Activated naive CD8-positive, alpha-beta T cell treated with anti-CD3 and anti-CD28 coated beads for 36 hours (primary cell): Measurements from ENCODE around the gene CACNA1H. TPM values are rescaled to one million over a fixed set of nuclear protein-coding genes. Genes with fewer than 3 reads are reported as not detected.

Source experiments
- DNase-seq: peaks from one replicate; pipeline ENCODE4 v3.0.0; 2021
- H3K27ac Mint-ChIP-seq: one replicate; pipeline ENCODE4 v1.8.0; 2022; ENCODE audit warnings: mild to moderate bottlenecking, moderate library complexity, mixed read lengths
- H3K27me3 Mint-ChIP-seq: one replicate; pipeline ENCODE4 v1.8.0; 2022; ENCODE audit warnings: mild to moderate bottlenecking, mixed read lengths
- H3K36me3 Mint-ChIP-seq: one replicate; pipeline ENCODE4 v1.8.0; 2021; ENCODE audit warnings: mild to moderate bottlenecking, mixed read lengths
- H3K4me1 Mint-ChIP-seq: one replicate; pipeline ENCODE4 v1.8.0; 2021; ENCODE audit warnings: mixed read lengths
- H3K4me3 Mint-ChIP-seq: one replicate; pipeline ENCODE4 v1.8.0; 2022; ENCODE audit warnings: mild to moderate bottlenecking, moderate library complexity, mixed read lengths
- H3K9me3 Mint-ChIP-seq: one replicate; pipeline ENCODE4 v1.8.0; 2022; ENCODE audit warnings: mixed read lengths
- total RNA-seq, 2 experiments: library from RNA; stranded (reverse); gene quantifications; one replicate each; pipeline ENCODE4 v1.2.3, GENCODE V29; 2021

CACNA1H gene
- total RNA-seq: under 1 TPM; 0.32 to 0.35 TPM

DNA sequence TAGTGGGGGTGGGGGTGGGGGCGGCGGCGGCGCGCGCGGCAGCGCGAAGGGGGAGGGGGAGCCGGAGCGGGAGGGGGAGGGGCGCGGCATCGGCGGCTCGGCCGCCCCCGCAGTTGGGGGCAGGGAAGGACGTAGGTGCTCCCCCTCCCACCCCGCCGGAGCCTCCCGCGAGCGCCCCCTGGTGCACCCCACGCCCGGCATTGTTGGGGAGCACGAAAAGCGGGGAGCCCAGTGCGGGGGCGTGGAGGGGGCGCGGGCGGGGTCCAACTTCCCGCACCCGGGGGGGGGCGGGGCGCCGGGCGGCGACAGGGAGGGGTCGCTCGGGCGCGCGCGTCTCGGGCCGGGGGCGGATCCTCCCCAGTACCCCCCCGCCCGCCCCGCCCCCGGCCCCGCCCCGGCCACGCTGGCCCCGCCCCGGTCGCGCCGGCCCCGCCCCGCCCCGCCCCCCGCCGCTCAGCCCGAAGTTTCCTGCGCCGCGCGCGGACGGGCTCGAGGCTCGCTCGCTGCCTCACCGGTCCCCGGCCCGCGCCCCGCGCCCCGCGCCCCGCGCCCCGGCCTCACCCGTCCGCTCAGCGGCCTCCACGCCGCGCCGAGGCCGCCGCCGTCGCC is at the start of gene CACNA1H:
TSS of gene CACNA1H (plus strand) at position 456 of the 609 bp plus-strand sequence. CDS start 632 bp downstream, outside the sequence.
- DNase-seq: peak; percentile 56
- H3K27me3 Mint-ChIP-seq: peaks cover 19% of the 10 kb centered on the region
- no peaks in the 10 kb centered on the region for H3K36me3 Mint-ChIP-seq
- no peak within 1 kb of the TSS for H3K4me3 Mint-ChIP-seq
- H3K27ac Mint-ChIP-seq: no peak within 1 kb of the TSS
- no peaks in the 10 kb centered on the region for H3K9me3 Mint-ChIP-seq
- H3K4me1 Mint-ChIP-seq: no peaks in the 10 kb centered on the region

DNA sequence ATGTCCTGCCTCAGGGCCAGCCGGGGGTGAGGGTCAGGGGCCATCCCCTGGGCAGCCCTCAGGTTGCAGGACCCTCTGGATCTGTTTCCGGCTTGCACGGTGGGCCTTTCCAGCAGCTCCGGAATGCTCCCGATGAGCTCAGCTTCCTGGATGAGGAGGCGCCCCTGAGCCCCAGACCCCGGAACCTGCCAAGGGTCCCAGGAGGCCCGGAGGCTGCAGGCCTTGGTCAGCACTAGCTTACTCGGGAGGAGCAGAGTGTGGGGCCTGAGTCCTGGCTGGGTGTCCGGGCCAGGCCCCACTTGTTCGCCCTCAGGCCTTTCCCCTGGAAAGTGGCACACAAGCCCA is 49.3 kb upstream of the CACNA1H start:
- Mint-ChIP-seq H3K4me3 (no peak overlapping the region), H3K27me3 (peaks cover 28% of the 10 kb centered on the region), H3K27ac (no peak overlapping the region), H3K36me3 (no peaks in the 10 kb centered on the region), H3K9me3 (no peaks in the 10 kb centered on the region), H3K4me1 (no peaks in the 10 kb centered on the region)
- no peak for DNase-seq

DNA sequence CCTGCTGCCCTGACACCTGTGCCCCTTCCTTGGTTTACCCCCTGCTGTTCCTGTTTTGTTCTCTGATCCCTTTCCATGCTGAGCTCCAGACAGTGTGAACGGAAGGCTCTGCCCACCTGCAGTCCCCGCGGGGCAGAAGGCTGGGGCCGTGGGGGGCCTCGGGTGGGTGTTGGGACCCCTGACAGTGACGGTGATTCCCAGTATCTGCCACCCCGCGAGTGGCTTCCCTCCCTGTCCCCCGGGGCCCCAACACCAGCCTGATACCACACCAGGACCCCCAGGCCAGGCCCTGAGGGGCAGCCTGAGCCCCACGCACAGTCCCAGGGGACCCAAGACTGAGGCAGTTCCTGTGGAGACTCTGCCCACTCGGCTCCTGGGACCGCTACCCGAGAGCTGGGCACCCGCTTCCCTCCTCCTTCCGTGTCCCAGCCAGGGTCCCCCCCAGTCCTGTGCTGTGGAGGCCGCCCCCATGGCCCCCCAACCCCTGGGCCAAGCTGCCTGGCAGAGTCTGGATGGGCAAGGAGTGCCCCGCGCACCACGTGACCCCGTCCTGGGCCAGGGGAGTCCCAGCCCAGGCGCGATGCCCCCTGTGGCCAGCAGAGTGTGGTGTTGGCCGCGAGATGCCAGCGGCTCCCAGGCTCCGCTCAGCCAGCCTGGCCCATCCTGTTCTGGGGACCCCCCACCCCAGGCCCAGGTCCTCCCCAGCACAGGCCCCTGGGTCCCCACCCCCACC is 46.9 kb upstream of the CACNA1H start:
- DNase-seq: peak; percentile 61
- Mint-ChIP-seq H3K27ac (no peak overlapping the region), H3K4me1 (no peaks in the 10 kb centered on the region), H3K9me3 (no peaks in the 10 kb centered on the region), H3K36me3 (no peaks in the 10 kb centered on the region), H3K4me3 (no peak overlapping the region), H3K27me3 (peaks cover 28% of the 10 kb centered on the region)

DNA sequence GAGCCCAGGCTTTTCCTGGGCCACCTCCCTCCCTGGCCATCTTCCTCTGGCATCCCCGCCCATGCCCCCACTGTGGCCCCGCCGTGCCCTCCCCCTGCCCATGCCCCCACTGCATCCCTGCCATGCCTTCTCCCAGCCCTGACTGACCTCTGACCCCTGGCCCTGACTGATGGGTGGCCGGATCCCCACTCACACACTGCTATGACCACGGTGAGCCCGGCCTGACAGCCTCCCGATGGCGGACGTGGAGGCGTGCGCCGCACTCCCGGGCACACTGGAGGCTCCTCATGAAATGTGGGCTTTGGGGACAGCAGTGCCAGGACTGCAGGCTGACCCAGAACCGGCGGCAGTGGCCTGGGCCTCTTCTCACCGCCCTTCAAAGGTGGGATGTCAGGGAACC is 46.2 kb upstream of the CACNA1H start:
- H3K27ac Mint-ChIP-seq: no peak overlapping the region
- no peak for DNase-seq
- H3K4me1 Mint-ChIP-seq: no peaks in the 10 kb centered on the region
- H3K9me3 Mint-ChIP-seq: no peaks in the 10 kb centered on the region
- no peak overlapping the region for H3K4me3 Mint-ChIP-seq
- H3K36me3 Mint-ChIP-seq: no peaks in the 10 kb centered on the region
- peaks cover 28% of the 10 kb centered on the region for H3K27me3 Mint-ChIP-seq

DNA sequence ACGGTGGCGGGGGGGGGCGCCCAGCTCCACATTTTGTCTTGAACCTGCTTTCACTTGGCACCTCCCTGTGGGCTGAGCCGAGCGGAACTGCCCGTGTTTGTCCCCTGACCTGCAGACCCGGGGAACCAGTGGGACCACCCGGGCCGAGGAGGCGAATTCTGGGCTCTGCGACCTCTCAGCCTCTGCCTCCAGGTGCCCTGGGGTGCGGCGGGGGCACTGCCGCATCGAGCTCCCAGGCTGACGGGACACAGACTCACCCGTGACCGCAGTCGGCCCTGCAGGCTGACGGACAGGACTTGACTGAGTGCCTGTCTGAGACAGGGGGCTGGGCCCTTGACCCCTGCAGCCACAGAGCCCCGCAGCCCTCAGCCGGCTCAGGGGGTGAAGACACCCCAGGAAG is 45.8 kb upstream of the CACNA1H start:
- H3K4me1 Mint-ChIP-seq: no peaks in the 10 kb centered on the region
- DNase-seq: no peak
- no peaks in the 10 kb centered on the region for H3K36me3 Mint-ChIP-seq
- H3K27ac Mint-ChIP-seq: no peak overlapping the region
- no peaks in the 10 kb centered on the region for H3K9me3 Mint-ChIP-seq
- no peak overlapping the region for H3K4me3 Mint-ChIP-seq
- peaks cover 28% of the 10 kb centered on the region for H3K27me3 Mint-ChIP-seq

DNA sequence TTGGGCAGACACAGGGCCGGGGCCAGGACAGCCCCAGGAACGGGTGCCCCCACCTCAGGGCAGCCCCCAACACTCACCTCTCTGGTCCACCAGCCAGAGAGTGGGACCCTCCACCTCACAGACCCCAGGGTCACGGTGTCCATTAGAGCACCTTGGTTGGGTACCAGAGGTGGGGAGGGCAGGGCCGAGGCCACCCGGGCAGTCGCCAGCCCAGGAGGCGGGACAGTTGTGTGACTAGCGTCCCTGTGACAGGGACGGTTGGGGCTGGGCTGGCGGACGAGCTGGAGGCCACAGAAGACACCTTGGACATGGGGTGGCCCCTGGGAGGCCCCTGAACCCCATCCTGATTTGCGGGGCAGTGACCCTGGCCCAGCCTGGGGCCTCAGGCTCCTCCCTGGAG is 45.2 kb upstream of the CACNA1H start:
- Mint-ChIP-seq H3K4me3 (no peak overlapping the region), H3K4me1 (no peaks in the 10 kb centered on the region), H3K36me3 (no peaks in the 10 kb centered on the region), H3K27ac (no peak overlapping the region), H3K27me3 (peaks cover 28% of the 10 kb centered on the region), H3K9me3 (no peaks in the 10 kb centered on the region)
- DNase-seq: no peak

DNA sequence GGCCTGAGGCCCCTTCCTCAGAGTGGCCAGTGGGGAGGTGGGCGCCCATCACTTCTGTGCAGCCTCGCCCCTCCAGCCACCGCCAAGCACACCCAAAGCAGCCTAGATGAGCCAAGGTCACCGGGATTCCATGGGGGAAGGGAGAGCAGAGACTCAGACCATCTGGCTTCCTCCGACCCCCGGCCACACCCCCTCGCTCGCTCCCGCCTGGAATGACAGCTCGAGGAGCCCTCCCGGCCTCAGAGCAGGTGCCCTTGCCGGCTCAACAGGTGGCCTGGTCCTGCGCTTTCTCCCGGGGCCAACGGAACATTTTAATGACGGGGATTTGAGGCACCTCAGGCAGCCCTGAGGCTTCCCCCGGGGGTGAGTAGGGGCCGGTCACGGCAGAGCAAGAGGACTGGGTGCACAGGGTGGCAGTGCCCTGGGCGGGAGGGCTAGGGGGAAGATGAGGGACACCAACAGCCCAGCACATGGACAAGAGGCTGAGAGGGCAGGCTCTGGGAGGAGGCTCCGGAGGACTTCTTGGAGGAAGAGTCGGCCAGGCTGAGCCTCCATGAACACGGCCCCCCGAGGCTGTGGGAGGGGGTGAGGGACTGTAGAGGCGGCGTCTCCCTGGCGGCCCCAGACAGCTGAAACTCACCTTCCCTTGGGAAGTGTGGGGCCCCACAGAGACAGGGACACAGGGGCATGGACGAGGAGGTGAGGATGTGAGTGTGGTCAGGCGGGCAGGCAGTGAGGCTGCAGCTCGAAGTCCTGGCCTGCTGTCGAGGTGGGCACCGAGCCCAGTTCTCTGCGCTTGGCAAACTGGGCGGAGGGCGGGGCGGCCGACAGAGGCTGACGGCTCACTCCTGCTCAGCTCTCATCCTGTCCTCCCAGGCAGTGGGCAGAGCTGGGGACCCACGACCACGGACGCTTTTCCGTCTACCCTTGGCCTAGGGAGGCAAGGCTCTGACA is 44.3 kb upstream of the CACNA1H start:
- Mint-ChIP-seq H3K27me3 (peaks cover 27% of the 10 kb centered on the region), H3K36me3 (no peaks in the 10 kb centered on the region), H3K9me3 (no peaks in the 10 kb centered on the region), H3K4me1 (no peaks in the 10 kb centered on the region), H3K4me3 (no peak overlapping the region), H3K27ac (no peak overlapping the region)
- no peak for DNase-seq

DNA sequence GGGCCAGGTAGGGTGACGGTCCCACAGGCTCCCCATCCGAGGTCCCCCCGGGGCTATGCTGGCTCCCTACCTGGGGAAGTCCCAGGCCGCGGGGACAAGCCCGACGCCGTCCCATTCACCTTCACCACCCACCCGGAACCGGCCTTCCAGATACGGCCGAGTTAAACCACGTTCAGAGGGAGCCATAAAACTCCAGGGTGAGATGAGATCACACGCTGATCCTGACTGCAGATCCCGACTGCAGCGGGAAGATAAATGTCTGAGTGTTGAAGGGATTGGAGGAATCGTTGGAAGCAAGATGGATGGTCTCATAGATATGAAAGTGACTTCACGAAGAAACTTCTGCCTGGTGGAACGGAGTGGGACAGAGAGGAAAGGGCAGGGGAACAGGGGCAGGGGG is 43.3 kb upstream of the CACNA1H start:
- Mint-ChIP-seq H3K9me3 (no peaks in the 10 kb centered on the region), H3K4me3 (no peak overlapping the region), H3K4me1 (no peaks in the 10 kb centered on the region), H3K27ac (no peak overlapping the region), H3K27me3 (peaks cover 17% of the 10 kb centered on the region), H3K36me3 (no peaks in the 10 kb centered on the region)
- no peak for DNase-seq

DNA sequence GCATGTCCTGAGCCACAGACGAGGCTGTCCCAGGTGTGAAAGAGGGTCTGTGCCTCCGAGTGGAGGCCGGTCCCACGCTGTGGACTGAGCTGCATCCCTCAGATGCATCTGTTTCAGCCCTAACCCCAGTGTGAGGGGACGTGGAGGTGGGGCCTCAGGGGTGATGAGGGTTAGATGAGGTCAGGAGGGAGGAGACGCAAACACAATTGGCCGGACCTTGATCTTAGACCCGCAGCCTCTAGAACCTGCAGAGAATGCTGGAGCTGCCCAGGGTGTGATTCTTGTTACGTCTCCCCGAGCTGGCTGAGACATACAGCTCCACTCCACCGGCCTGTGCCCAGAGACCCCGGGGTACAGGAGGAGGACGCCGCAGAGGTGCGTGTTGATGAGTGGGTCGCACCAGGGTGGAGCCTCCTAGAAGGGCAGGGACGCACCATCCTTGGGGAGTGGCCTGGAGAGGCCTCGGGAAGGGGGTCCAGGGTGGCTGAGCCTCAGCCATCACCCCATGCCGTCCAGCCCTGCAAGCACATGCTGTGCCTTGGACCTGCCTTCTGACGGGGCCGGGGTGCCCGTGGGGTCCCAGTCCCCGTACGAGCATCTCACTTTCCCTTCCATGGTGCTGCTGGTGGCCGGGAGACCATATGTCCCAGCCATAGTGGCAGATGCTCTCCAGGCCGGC is 40.3 kb upstream of the CACNA1H start:
- no peaks in the 10 kb centered on the region for H3K4me1 Mint-ChIP-seq
- no peak for DNase-seq
- no peak overlapping the region for H3K27ac Mint-ChIP-seq

DNA sequence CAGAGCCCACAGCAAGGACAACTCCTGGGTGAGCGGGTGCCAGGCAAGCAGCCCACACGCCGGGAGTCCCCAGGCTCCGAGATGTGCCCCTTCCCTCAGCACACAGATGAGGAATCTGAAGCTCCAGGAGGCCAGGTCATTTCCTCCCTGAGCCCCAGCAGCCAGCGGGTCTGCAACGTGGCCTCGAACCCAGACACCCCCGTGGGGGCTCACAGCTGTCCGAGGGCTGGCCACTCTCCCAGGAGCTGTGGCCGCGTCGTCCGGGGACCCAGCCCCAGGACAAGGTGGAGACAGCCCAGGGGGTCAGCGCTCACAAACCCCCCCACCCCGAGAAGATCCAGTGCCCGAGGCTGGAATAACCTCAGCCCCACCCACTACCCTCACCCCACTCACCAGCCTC is 39.4 kb upstream of the CACNA1H start:
- DNase-seq: no peak
- Mint-ChIP-seq H3K27ac (no peak overlapping the region), H3K4me1 (no peaks in the 10 kb centered on the region), H3K36me3 (no peaks in the 10 kb centered on the region), H3K27me3 (no peaks in the 10 kb centered on the region), H3K4me3 (no peak overlapping the region), H3K9me3 (no peaks in the 10 kb centered on the region)

More for the DNA sequence above, 40.3 kb upstream of the CACNA1H start:
- no peak overlapping the region for H3K4me3 Mint-ChIP-seq
- no peaks in the 10 kb centered on the region for H3K36me3 Mint-ChIP-seq
- H3K27me3 Mint-ChIP-seq: no peaks in the 10 kb centered on the region
- H3K9me3 Mint-ChIP-seq: no peaks in the 10 kb centered on the region

DNA sequence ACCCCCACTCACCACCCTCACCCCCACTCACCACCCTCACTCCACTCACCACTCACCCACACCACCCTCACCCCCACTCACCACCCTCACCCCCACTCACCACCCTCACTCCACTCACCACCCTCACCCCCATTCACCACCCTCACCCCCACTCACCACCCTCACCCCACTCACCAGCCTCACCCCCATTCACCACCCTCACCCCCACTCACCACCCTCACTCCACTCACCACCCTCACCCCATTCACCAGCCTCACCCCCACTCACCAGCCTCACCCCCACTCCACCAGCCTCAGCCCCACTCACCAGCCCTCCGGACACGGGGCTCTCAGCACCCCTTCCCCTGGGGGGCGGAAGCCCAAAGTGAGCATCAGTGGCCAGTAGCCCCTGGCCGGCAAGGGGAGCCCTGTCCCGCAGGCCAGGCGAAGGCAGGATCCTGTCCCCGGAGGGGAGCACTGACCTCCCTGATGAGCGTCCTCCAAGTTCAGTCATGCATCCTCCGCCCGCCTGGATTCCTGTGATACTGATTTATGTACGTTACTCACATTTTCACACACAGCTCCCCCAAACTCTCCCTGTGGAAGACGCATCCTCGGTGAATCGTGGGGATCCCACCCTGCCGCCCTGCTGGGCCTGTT is 38.9 kb upstream of the CACNA1H start:
- DNase-seq: no peak
- no peaks in the 10 kb centered on the region for H3K4me1 Mint-ChIP-seq
- no peak overlapping the region for H3K27ac Mint-ChIP-seq
- no peaks in the 10 kb centered on the region for H3K9me3 Mint-ChIP-seq
- H3K27me3 Mint-ChIP-seq: no peaks in the 10 kb centered on the region
- H3K36me3 Mint-ChIP-seq: no peaks in the 10 kb centered on the region
- no peak overlapping the region for H3K4me3 Mint-ChIP-seq

DNA sequence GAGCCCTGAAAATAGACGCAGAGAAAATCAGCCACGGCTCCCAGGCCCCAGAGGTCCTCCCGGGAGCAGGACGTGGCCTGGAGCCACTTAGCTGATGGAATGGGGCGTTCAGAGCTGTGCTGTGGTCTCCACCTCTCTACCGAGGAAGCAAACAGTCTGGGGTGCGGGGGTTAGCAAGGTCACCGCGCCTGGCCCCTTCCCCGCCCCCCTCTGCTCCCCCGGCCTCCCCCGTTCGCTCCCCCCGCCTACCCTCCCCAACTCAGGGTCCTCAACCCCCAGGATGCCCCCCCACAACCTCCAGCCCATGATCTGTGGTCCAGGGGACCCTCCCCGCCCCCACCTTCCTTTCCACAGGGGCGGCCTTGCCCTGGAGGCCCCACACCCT is 36.2 kb upstream of the CACNA1H start:
- Mint-ChIP-seq H3K27me3 (no peaks in the 10 kb centered on the region), H3K36me3 (no peaks in the 10 kb centered on the region), H3K4me1 (no peaks in the 10 kb centered on the region), H3K27ac (no peak overlapping the region), H3K9me3 (no peaks in the 10 kb centered on the region), H3K4me3 (no peak overlapping the region)
- DNase-seq: no peak

DNA sequence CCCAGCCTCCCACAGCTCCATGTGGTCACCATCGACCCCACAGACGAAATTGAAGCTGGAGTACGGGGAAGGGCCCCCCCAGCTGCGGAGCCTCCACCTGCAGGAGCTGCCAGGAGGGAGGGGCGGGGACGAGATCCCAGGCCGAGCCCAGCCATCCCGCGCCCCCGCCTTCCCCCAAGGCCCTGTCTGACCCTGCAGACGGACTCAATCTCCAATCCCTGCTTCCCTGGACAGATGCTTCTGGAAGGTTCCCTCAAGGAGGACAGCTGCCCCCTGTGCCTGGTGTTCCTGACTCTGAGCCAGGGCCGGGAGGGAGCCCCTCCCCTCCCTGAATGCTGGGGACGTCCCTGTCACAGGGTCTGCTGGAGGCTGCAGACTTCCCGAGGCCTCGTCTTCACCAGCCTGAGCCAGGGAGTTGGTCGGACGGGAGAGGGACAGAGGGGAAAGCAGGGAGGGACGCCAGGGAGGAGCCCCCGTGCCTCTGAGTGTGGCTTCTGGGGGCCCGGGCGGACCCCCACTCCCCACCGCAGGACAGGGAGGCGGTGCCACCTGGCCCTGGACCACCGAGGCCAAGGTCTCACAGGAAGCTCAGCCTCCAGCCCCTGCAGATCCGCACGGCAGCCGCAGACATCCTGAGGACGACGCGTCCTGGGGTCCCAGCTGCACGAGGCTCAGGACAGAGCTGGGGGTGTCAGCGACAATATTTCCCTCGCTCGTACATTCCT is 35.6 kb upstream of the CACNA1H start:
- no peak for DNase-seq
- no peaks in the 10 kb centered on the region for H3K4me1 Mint-ChIP-seq
- H3K27me3 Mint-ChIP-seq: no peaks in the 10 kb centered on the region
- no peak overlapping the region for H3K4me3 Mint-ChIP-seq
- H3K36me3 Mint-ChIP-seq: no peaks in the 10 kb centered on the region
- H3K27ac Mint-ChIP-seq: no peak overlapping the region
- no peaks in the 10 kb centered on the region for H3K9me3 Mint-ChIP-seq

DNA sequence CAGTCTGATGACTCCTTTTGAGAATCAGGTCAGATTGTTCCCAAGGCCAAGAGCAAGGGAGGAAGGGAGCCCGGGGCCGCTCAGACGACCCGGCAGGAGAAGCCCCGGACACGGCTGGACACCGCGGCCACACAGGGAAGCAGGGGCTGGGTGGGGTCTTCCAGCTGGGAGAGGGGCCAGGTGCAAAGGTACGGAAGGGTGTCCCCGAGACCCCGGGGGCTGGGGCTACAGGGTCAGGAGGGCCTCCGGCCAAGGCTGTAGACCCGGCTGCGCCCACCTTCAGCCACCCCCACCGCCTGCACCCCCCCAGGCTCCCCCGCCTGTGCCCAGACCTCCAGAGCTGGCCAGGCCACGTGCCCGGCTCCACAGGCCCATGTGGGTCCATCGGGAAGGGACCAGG is 35.0 kb upstream of the CACNA1H start:
- H3K9me3 Mint-ChIP-seq: no peaks in the 10 kb centered on the region
- H3K36me3 Mint-ChIP-seq: no peaks in the 10 kb centered on the region
- DNase-seq: no peak
- H3K27me3 Mint-ChIP-seq: no peaks in the 10 kb centered on the region
- H3K4me1 Mint-ChIP-seq: no peaks in the 10 kb centered on the region
- no peak overlapping the region for H3K4me3 Mint-ChIP-seq
- no peak overlapping the region for H3K27ac Mint-ChIP-seq
